SK-N-SH treated with all-trans-retinoic acid at 6 μM for 48 hours (cell line): ENCODE measurements around the gene SAMD11.

ENCODE experiments used
- ATAC-seq: fragments of 200-7000 bp; cut with Tn5 transposase; 3 replicates; pipeline ENCODE4 v1.9.1; 2020; ENCODE audit warnings: mild to moderate bottlenecking, moderate library complexity
- ARNTL ChIP-seq: fragments of 450-650 bp; formaldehyde crosslinking; IDR thresholded peaks from 2 replicates; pipeline ENCODE4 v1.5.0; 2020; ENCODE audit warnings: low read depth, mild to moderate bottlenecking, moderate library complexity, borderline replicate concordance
- BACH2 ChIP-seq: fragments of 250-450 bp; sonication (Bioruptor Pico); IDR thresholded peaks from 2 replicates; pipeline ENCODE4 v1.9.0; 2021; ENCODE audit warnings: mild to moderate bottlenecking, borderline replicate concordance
- CSDC2 ChIP-seq: fragments of 250-450 bp; sonication (Bioruptor Pico); IDR thresholded peaks from 2 replicates; pipeline ENCODE4 v1.5.0; 2020; ENCODE audit warnings: mild to moderate bottlenecking, moderate library complexity
- ESRRG ChIP-seq: fragments of 250-450 bp; sonication (Bioruptor Pico); IDR thresholded peaks from 2 replicates; pipeline ENCODE4 v1.6.1; 2021; ENCODE audit warnings: mild to moderate bottlenecking
- GLIS3 ChIP-seq: fragments of 250-450 bp; sonication (Bioruptor Pico); IDR thresholded peaks from 2 replicates; pipeline ENCODE4 v1.5.0; 2020; ENCODE audit warnings: mild to moderate bottlenecking, moderate library complexity
- ISL1 ChIP-seq: fragments of 250-450 bp; sonication (Bioruptor Pico); IDR thresholded peaks from 2 replicates; pipeline ENCODE4 v2.1.2; 2022; ENCODE audit warnings: mild to moderate bottlenecking, moderate library complexity
- OSR1 ChIP-seq: fragments of 250-450 bp; sonication (Bioruptor Pico); IDR thresholded peaks from 2 replicates; pipeline ENCODE4 v1.8.0; 2022; ENCODE audit warnings: moderate library complexity, mild to moderate bottlenecking, inconsistent platforms
- PATZ1 ChIP-seq: fragments of 250-450 bp; sonication (Bioruptor Pico); IDR thresholded peaks from 2 replicates; pipeline ENCODE4 v1.8.0; 2020; ENCODE audit warnings: mild to moderate bottlenecking, moderate library complexity, borderline replicate concordance
- PPARA ChIP-seq: fragments of 250-450 bp; sonication (Bioruptor Pico); IDR thresholded peaks from 2 replicates; pipeline ENCODE4 v1.5.0; 2020; ENCODE audit warnings: mild to moderate bottlenecking, borderline replicate concordance
- RARB ChIP-seq: fragments of 250-450 bp; sonication (Bioruptor Pico); IDR thresholded peaks from 2 replicates; pipeline ENCODE4 v1.8.0; 2021; ENCODE audit warnings: mild to moderate bottlenecking, moderate library complexity
- TCF4 ChIP-seq: fragments of 250-450 bp; sonication (Bioruptor Pico); IDR thresholded peaks from 2 replicates; pipeline ENCODE4 v1.8.0; 2021; ENCODE audit warnings: mild to moderate bottlenecking, moderate library complexity, borderline replicate concordance
- TOX ChIP-seq: fragments of 250-450 bp; sonication (Bioruptor Pico); IDR thresholded peaks from 2 replicates; pipeline ENCODE4 v1.8.0; 2021; ENCODE audit warnings: mild to moderate bottlenecking, moderate library complexity, borderline replicate concordance
- TSHZ2 ChIP-seq: fragments of 250-450 bp; sonication (Bioruptor Pico); IDR thresholded peaks from 2 replicates; pipeline ENCODE4 v1.5.0; 2020; ENCODE audit warnings: mild to moderate bottlenecking, moderate library complexity
- ZC3H10 ChIP-seq: fragments of 250-450 bp; sonication (Bioruptor Pico); IDR thresholded peaks from 2 replicates; pipeline ENCODE4 v1.5.1; 2021; ENCODE audit warnings: mild to moderate bottlenecking, moderate library complexity
- ZFP3 ChIP-seq: fragments of 250-450 bp; sonication (Bioruptor Pico); IDR thresholded peaks from 2 replicates; pipeline ENCODE4 v1.5.0; 2020; ENCODE audit warnings: mild to moderate bottlenecking, moderate library complexity
- ZFP30 ChIP-seq: fragments of 450-650 bp; formaldehyde crosslinking; IDR thresholded peaks from 2 replicates; pipeline ENCODE4 v1.5.0; 2022; ENCODE audit warnings: mild to moderate bottlenecking, moderate library complexity
- ZNF565 ChIP-seq: fragments of 450-650 bp; formaldehyde crosslinking; conservative IDR thresholded peaks from 2 replicates; pipeline ENCODE4 v1.5.0; 2020; ENCODE audit warnings: low read depth, mild to moderate bottlenecking, moderate library complexity
- ZNF70 ChIP-seq: fragments of 450-650 bp; formaldehyde crosslinking; IDR thresholded peaks from 2 replicates; pipeline ENCODE4 v1.5.0; 2020; ENCODE audit warnings: mild to moderate bottlenecking, moderate library complexity
- ZNF8 ChIP-seq: fragments of 450-650 bp; formaldehyde crosslinking; IDR thresholded peaks from 2 replicates; pipeline ENCODE4 v1.5.0; 2020; ENCODE audit warnings: mild to moderate bottlenecking, moderate library complexity
- TF ChIP-seq, protein P1 (sequence below): fragments of 250-450 bp; sonication (Bioruptor Pico); IDR thresholded peaks from 2 replicates; pipeline ENCODE4 v1.5.1; 2021; ENCODE audit warnings: mild to moderate bottlenecking, moderate library complexity

The SAMD11 gene

GRCh38 chr1:961132-961669, 37.5 kb downstream of the SAMD11 start (continued):
- no peak for TF ChIP-seq PPARA (CRISPR knock-in tag)
- TF ChIP-seq ARNTL = no peak
- TF ChIP-seq TSHZ2 = no peak
- no peak for TF ChIP-seq ZNF8 (CRISPR knock-in tag)
- no peak for TF ChIP-seq ZC3H10
- TF ChIP-seq TOX (CRISPR knock-in tag) = no peak
- no peak for TF ChIP-seq ZFP30 (CRISPR knock-in tag)
- TF ChIP-seq ISL1 (CRISPR knock-in tag) = no peak
- TF ChIP-seq, protein P1, sequence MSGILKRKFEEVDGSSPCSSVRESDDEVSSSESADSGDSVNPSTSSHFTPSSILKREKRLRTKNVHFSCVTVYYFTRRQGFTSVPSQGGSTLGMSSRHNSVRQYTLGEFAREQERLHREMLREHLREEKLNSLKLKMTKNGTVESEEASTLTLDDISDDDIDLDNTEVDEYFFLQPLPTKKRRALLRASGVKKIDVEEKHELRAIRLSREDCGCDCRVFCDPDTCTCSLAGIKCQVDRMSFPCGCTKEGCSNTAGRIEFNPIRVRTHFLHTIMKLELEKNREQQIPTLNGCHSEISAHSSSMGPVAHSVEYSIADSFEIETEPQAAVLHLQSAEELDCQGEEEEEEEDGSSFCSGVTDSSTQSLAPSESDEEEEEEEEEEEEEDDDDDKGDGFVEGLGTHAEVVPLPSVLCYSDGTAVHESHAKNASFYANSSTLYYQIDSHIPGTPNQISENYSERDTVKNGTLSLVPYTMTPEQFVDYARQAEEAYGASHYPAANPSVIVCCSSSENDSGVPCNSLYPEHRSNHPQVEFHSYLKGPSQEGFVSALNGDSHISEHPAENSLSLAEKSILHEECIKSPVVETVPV = no peak
- TF ChIP-seq CSDC2 (CRISPR knock-in tag) = no peak

DNA sequence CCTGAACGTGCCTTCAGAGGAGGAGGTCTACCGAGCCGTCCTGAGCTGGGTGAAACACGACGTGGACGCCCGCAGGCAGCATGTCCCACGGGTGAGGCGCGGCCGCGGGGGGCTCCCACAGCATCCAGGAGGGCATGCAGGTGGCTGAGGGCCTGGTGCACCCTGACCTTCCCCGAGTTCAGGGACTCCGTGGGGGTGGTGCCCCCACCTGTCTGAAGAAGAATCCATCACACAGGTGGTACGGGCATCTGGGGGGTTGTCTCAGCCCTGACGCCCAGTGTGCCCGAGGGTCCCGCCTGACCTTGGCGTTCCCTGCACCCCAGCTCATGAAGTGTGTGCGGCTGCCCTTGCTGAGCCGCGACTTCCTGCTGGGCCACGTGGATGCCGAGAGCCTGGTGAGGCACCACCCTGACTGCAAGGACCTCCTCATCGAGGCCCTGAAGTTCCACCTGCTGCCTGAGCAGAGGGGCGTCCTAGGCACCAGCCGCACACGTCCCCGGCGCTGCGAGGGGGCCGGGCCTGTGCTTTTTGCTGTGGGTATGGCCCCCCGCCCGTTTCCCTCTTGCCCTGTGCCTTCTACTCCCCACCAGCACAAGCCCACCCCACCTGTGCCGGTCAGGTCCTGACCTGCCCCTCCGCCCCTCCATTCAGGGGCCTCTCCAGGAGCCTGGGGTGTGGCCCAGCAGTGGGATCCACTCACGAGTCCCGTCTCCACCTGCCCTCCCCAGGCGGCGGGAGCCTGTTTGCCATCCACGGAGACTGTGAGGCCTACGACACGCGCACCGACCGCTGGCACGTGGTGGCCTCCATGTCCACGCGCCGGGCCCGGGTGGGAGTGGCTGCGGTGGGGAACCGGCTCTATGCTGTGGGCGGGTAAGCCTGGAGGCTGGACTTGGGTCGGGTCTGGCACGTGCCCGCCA, 38.9 kb downstream of the SAMD11 start:
- TF ChIP-seq PATZ1 (CRISPR knock-in tag) = no peak
- TF ChIP-seq TOX (CRISPR knock-in tag) = no peak
- TF ChIP-seq ZFP3 = no peak
- TF ChIP-seq, protein P1 = no peak
- TF ChIP-seq ARNTL = no peak
- TF ChIP-seq, all 23 proteins: peak for 0
- no peak for ATAC-seq

GRCh38 chr1:963301-963651, 39.6 kb downstream of the SAMD11 start:
- TF ChIP-seq ZNF70 (CRISPR knock-in tag) (no peak), CSDC2 (CRISPR knock-in tag) (no peak), ZC3H10 (no peak), ZNF565 (no peak), TCF4 (CRISPR knock-in tag) (no peak), ARNTL (no peak), RARB (CRISPR knock-in tag) (no peak), OSR1 (CRISPR knock-in tag) (no peak), ZFP3 (no peak), GLIS3 (no peak), TOX (CRISPR knock-in tag) (no peak), ESRRG (CRISPR knock-in tag) (no peak), TSHZ2 (no peak), BACH2 (CRISPR knock-in tag) (no peak)
- TF ChIP-seq, protein P1 = no peak
- ATAC-seq = no peak
